IPS-18a (cell line): ENCODE results near the gene PTGR3.

Source experiments
- H3K27ac ChIP-seq: one replicate; pipeline ENCODE4 v1.5.1; 2013; ENCODE audit warnings: low read length
- H3K27me3 ChIP-seq: one replicate; pipeline ENCODE4 v1.6.1; 2013; ENCODE audit warnings: mild to moderate bottlenecking, low read length; ENCODE audit not compliant: control insufficient read depth, insufficient read depth
- H3K36me3 ChIP-seq: one replicate; pipeline ENCODE4 v1.6.1; 2013; ENCODE audit warnings: low read depth, low read length; ENCODE audit not compliant: control insufficient read depth
- H3K4me1 ChIP-seq: one replicate; pipeline ENCODE4 v1.6.1; 2013; ENCODE audit warnings: low read depth, low read length; ENCODE audit not compliant: control insufficient read depth
- H3K4me3 ChIP-seq: one replicate; pipeline ENCODE4 v1.5.1; 2013; ENCODE audit warnings: low read length
- H3K9ac ChIP-seq: one replicate; pipeline ENCODE4 v1.6.1; 2013; ENCODE audit warnings: mild to moderate bottlenecking, low read length, moderate library complexity
- H3K9me3 ChIP-seq: one replicate; pipeline ENCODE4 v1.6.1; 2013; ENCODE audit warnings: low read depth, low read length; ENCODE audit not compliant: control insufficient read depth

Gene PTGR3

GRCh38 chr18:75248426-75249174 is 39.7 kb upstream of the PTGR3 start:
- H3K27ac ChIP-seq = no peak overlapping the region
- no peak overlapping the region for H3K9ac ChIP-seq
- H3K4me3 ChIP-seq = no peak overlapping the region
- no peaks in the 10 kb centered on the region for H3K4me1 ChIP-seq
- H3K36me3 ChIP-seq = no peaks in the 10 kb centered on the region
- no peaks in the 10 kb centered on the region for H3K9me3 ChIP-seq
- H3K27me3 ChIP-seq = no peaks in the 10 kb centered on the region

- Histone ChIP-seq H3K27ac (no peak overlapping the region), H3K4me1 (no peaks in the 10 kb centered on the region), H3K27me3 (no peaks in the 10 kb centered on the region), H3K9me3 (no peaks in the 10 kb centered on the region), H3K4me3 (no peak overlapping the region), H3K9ac (no peak overlapping the region), H3K36me3 (no peaks in the 10 kb centered on the region)
These were observed 38.9 kb upstream of the PTGR3 start for GRCh38 chr18:75247611-75248421.

GRCh38 chr18:75246721-75247610 is 38.0 kb upstream of the PTGR3 start:
- Histone ChIP-seq H3K27ac (no peak overlapping the region), H3K4me3 (no peak overlapping the region)

GRCh38 chr18:75244351-75245313 is 35.7 kb upstream of the PTGR3 start:
- H3K27me3 ChIP-seq = no peaks in the 10 kb centered on the region
- no peak overlapping the region for H3K9ac ChIP-seq
- H3K4me3 ChIP-seq = no peak overlapping the region
- H3K27ac ChIP-seq = no peak overlapping the region
- no peaks in the 10 kb centered on the region for H3K9me3 ChIP-seq
- H3K36me3 ChIP-seq = no peaks in the 10 kb centered on the region
- H3K4me1 ChIP-seq = no peaks in the 10 kb centered on the region

More at GRCh38 chr18:75246721-75247610, 38.0 kb upstream of the PTGR3 start:
- Histone ChIP-seq H3K4me1 (no peaks in the 10 kb centered on the region), H3K9ac (no peak overlapping the region), H3K36me3 (no peaks in the 10 kb centered on the region), H3K27me3 (no peaks in the 10 kb centered on the region), H3K9me3 (no peaks in the 10 kb centered on the region)

GRCh38 chr18:75241705-75242104 is 32.8 kb upstream of the PTGR3 start:
- Histone ChIP-seq H3K4me3 (no peak overlapping the region), H3K4me1 (no peaks in the 10 kb centered on the region), H3K36me3 (no peaks in the 10 kb centered on the region), H3K27ac (no peak overlapping the region), H3K27me3 (no peaks in the 10 kb centered on the region), H3K9me3 (no peaks in the 10 kb centered on the region), H3K9ac (no peak overlapping the region)

GRCh38 chr18:75240433-75240832 is 31.5 kb upstream of the PTGR3 start:
- Histone ChIP-seq H3K27me3 (no peaks in the 10 kb centered on the region), H3K9ac (no peak overlapping the region), H3K4me1 (no peaks in the 10 kb centered on the region), H3K27ac (no peak overlapping the region), H3K9me3 (no peaks in the 10 kb centered on the region), H3K4me3 (no peak overlapping the region), H3K36me3 (no peaks in the 10 kb centered on the region)

GRCh38 chr18:75238786-75239185 is 29.8 kb upstream of the PTGR3 start:
- Histone ChIP-seq H3K9ac (no peak overlapping the region), H3K36me3 (no peaks in the 10 kb centered on the region), H3K4me3 (no peak overlapping the region), H3K27me3 (no peaks in the 10 kb centered on the region), H3K4me1 (no peaks in the 10 kb centered on the region), H3K9me3 (no peaks in the 10 kb centered on the region), H3K27ac (no peak overlapping the region)

- no peaks in the 10 kb centered on the region for H3K36me3 ChIP-seq
- H3K27ac ChIP-seq = no peak overlapping the region
- H3K27me3 ChIP-seq = no peaks in the 10 kb centered on the region
- H3K9ac ChIP-seq = no peak overlapping the region
- H3K9me3 ChIP-seq = no peaks in the 10 kb centered on the region
- no peak overlapping the region for H3K4me3 ChIP-seq
- H3K4me1 ChIP-seq = no peaks in the 10 kb centered on the region
These were observed 29.2 kb upstream of the PTGR3 start for GRCh38 chr18:75238100-75238499.

GRCh38 chr18:75235896-75236295 is 27.0 kb upstream of the PTGR3 start:
- Histone ChIP-seq H3K36me3 (no peaks in the 10 kb centered on the region), H3K9me3 (no peaks in the 10 kb centered on the region), H3K27me3 (no peaks in the 10 kb centered on the region), H3K4me1 (no peaks in the 10 kb centered on the region), H3K27ac (no peak overlapping the region), H3K9ac (no peak overlapping the region), H3K4me3 (no peak overlapping the region)

GRCh38 chr18:75234901-75235300 is 26.0 kb upstream of the PTGR3 start:
- no peak overlapping the region for H3K9ac ChIP-seq
- H3K27ac ChIP-seq = no peak overlapping the region
- no peaks in the 10 kb centered on the region for H3K27me3 ChIP-seq
- H3K36me3 ChIP-seq = no peaks in the 10 kb centered on the region
- H3K4me1 ChIP-seq = no peaks in the 10 kb centered on the region
- H3K9me3 ChIP-seq = no peaks in the 10 kb centered on the region
- no peak overlapping the region for H3K4me3 ChIP-seq
